Activated CD4-positive, alpha-beta T cell treated with anti-CD3 and anti-CD28 coated beads, Interleukin-10, Interleukin-2, amounts not matched to agents 100 ng/mL and 50 ng/mL, durations not matched to agents 16 hours and 8 hours (primary cell): ENCODE results near the gene ST6GALNAC3.
"Not testable (repeated sequence)": the region's sequence is repeated elsewhere in the genome, so short reads cannot be mapped to it uniquely, and the experiment has no call there.

ENCODE experiments used
- DNase-seq: peaks from one replicate; pipeline ENCODE4 v3.0.0-alpha.2; 2020

The ST6GALNAC3 gene

DNA sequence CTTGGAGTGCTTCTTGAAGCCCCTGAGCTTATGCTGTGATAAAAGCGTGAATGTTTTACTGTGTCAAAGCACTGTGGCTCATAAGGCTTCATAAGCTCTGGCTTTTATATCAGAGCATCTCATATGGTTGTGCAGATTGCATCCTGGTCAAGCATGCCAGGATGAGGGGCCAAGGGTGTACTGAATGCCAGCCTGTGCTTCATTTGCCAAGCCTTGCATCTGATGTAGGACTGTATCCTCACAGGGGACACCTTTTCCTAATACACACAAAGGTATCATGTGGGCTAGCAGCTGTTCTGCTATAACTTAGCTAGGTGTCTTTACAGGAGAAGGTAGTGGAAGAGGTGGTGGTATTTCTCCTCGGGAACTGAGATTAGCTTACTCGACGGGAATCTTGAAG is 134.7 kb downstream of the ST6GALNAC3 start:
- no peak for DNase-seq

DNA sequence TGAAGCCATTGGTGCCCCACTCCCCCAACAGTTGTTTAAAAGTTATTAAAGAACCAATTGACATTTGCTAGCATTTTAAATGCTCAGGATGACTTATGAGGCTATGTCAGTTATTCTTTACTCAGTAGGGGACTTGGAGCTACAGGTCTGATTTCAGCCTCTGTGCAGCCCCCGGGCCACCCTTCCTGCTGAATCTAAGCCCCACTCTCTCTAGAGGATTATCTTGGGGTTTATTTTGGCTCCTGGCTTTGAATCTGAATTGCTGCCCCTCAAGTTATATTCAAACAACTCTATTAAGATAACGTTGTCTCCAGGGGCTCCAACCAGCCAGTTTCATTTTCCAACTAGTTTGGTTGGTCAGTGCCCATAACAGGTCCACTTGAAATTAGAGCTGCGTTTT is 135.1 kb downstream of the ST6GALNAC3 start:
- no peak for DNase-seq

DNA sequence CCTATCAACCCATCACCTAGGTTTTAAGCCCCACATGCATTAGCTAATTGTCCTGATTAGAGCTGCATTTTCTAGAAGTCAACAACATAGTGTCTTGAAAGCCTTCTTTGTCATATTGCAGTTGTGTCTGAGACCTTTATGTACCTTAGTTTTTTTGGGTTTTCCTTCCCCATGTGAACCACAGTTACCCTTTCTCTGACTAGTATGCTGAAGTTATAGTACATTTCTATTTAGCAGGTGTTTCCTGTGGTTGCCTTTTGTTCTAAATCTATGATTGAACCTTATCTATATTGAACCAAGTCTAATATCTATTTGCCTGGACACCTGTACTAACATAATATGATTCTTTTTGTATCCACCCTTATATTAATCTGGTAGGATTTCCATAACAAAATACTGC is 135.6 kb downstream of the ST6GALNAC3 start:
- no peak for DNase-seq

DNA sequence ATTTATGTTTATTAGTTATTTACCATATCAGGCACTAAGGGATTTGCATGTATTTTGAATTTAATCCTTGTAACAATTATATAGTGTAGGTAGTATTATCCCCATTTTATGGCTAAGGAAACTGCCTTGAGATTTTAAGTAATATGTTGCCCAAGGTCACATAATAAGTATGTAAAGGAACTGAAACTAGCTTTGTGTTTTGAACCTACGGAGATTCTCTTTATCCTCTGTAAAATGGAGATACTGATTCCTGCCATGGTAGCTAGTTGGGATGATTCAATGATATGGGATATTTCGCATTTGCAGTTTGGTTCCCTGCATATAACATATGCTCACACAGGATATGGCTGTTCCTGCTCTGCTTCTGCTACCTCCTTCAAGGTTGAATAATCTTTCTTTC is 144.3 kb downstream of the ST6GALNAC3 start:
- no peak for DNase-seq

GRCh38 chr1:76219366-76219818 is 144.8 kb downstream of the ST6GALNAC3 start:
- DNase-seq, result no peak

DNA sequence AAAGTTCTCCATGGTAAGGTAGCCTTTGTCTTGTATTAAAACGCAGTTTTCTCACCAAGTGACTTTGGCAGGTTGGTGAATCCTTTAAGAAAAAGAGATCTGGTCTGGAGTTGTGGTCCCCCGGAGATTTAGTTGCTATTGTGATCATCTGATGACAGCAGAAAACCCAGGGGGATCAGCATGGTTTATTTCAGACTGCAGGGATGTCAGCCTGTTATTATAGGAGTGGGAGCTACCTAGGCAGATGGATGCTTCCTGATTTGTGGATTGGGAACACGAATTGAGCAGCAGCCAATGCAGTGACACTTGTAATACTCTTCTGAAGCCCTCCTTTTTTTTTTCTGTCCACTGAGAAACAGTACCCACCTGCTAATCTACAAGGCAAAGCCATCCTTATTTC is 150.2 kb downstream of the ST6GALNAC3 start:
- DNase-seq, result no peak

- no peak for DNase-seq
Measured at GRCh38 chr1:76225526-76225925, 151.0 kb downstream of the ST6GALNAC3 start.

GRCh38 chr1:76227621-76228020 is 153.1 kb downstream of the ST6GALNAC3 start:
- DNase-seq, result no peak

DNA sequence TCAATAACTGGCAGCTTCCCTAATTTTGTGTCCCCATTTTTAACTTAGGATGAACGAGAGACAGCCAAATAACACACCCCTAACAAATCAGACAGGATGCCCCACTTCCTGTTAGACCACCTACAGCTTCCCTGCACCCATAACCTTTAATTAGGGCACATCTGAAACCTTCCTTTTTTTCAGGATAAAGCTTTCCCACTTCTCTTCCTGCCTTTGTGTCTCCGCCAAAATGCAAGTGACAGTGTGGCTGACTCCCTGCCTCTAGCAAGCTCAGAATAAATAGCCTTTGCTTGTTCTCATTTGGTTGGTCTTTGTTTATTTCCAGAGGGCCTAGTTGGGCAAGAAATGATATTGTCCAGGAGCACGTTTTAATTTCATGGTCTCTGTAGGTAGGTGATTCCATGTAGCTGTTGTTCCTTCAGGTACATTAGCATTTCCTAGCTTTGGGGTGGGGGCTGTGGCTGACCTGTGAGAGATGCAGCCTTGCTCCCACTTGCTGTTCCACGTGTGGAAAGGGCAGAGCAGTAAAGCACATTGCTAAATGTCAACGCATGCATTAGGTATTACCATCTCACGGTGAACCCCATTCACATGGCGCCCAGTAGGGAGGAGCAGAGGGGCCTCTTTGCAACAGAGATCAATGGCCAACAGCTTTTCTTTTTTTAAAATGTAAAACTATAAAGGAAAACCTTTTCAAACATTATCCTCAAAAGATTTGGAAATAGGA is 154.9 kb downstream of the ST6GALNAC3 start:
- DNase-seq, result no peak

GRCh38 chr1:76230842-76231281 is 156.3 kb downstream of the ST6GALNAC3 start:
- no peak for DNase-seq

- DNase-seq, result no peak
Measured at GRCh38 chr1:76231320-76231719, 156.8 kb downstream of the ST6GALNAC3 start.

- no peak for DNase-seq
Measured at GRCh38 chr1:76232666-76233065, 158.1 kb downstream of the ST6GALNAC3 start.

DNA sequence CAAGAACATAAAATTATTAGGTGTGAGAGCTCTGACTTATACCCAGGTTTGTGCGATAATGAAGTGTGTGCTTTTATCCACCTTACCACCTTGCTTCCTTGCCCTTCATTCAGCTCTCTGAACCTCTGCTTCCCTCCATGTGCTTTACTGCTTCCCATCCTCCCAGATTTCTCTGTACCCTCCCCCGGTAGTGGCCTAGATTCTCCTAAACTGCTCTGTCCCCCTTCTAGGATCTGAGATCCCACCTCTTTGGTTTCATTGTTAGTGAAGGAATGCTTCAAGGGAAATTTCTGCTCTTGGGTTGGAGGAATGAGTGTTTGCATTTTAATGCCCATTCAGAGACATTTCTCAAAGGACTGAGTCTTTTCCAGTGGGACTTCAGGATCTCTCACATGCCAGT is 159.5 kb downstream of the ST6GALNAC3 start:
- no peak for DNase-seq

GRCh38 chr1:76237211-76237610 is 162.7 kb downstream of the ST6GALNAC3 start:
- DNase-seq, result no peak

GRCh38 chr1:76238094-76238628 is 163.6 kb downstream of the ST6GALNAC3 start:
- no peak for DNase-seq

DNA sequence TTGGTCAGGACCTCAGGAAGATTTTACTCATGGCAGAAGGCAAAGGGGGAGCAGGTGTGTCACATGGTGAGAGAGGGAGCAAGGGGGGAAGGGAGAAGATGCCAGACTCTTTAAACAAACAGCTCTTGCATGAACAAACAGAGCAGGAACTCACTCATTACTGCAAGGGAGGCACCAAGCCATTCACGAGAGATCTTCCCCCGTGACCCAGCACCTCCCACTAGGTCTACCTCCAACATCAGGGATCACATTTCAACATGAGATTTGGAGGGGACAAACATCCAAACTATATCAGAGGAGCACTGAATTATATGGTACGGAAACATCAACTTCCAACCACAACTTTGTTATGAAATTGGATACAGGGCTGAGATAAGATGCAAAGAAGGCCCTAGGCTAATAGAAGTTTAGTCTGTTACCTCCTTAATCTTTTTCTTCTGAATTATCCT is 164.9 kb downstream of the ST6GALNAC3 start:
- no peak for DNase-seq

GRCh38 chr1:76240316-76240715 is 165.8 kb downstream of the ST6GALNAC3 start:
- no peak for DNase-seq

GRCh38 chr1:76242587-76242986 is 168.0 kb downstream of the ST6GALNAC3 start:
- DNase-seq, result not testable (repeated sequence)

GRCh38 chr1:76247261-76247852 is 172.8 kb downstream of the ST6GALNAC3 start:
- DNase-seq, result no peak

DNA sequence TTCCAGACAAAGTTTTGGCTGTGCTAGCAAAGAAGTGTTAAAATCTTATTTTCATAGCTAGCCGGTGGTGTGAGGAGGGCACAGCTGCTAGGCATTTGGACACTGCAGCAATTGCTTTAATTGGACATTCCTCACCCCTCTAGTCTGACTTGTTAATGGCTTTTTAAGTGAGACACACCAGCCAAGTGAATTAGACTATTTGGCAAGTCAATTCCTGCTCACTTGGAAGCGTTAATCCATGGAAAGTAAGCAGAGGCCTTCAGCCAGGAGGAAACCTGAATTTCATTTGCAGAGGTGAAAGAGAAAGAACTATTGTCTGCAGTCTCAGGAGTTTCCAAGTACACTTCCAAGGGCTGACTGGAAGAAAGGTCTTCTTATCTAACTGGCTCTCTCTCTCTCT is 175.7 kb downstream of the ST6GALNAC3 start:
- DNase-seq, result no peak

GRCh38 chr1:76252431-76252830 is 177.9 kb downstream of the ST6GALNAC3 start:
- DNase-seq, result no peak

DNA sequence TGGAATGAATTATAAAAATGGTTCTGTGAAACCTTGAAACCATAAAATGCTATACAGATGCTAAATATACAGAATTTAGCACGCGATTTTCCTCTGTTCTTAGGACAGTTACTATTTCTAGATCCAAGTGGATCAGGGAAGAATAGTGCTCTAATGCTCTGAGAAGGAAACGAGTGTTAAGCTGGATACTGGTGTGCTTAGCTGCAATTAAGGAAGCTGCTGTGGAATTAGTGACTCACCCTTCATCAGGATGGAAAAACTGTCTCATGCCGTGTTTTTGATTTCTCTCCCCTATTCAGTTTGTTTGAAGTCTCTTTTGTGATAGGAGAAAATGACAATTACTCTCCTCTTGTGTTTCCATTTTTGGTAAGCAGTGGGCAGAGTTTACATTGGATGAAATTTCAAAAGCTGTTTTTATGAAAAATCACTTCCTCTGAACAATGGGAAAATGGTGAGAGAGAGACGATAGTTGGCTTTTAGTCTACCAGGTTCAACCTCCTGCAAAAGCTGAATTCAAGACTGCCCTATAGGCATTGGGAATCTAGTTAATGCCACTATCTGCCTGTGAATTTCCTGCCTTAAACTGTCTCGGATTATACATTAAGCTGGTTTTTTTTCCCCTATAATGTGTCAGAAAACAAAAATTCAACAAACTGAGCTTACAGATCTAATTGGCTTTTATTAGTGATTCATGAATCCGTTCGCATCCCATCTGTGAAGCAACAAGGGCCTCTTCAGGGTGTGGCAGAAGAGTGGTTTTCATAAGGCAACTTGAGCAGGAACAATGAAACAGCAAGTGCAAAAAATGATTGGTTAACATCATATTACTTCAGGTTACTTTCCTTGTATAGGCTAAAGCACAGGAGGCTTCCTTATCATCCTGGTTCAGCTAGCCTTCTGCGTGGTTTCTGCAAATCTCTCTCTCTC is 179.8 kb downstream of the ST6GALNAC3 start:
- no peak for DNase-seq
